ENCODE data around the gene PPM1K. TPM values are rescaled to one million over a fixed set of nuclear protein-coding genes. Genes with fewer than 3 reads are reported as not detected.

Gene PPM1K
- total and polyA plus RNA-seq, 9 of the 15 experiments (the other 6 are each of a cell fraction or from before 2014, with no cell fraction given), result 8.2 to 18.0 (median 10.5) TPM

DNA sequence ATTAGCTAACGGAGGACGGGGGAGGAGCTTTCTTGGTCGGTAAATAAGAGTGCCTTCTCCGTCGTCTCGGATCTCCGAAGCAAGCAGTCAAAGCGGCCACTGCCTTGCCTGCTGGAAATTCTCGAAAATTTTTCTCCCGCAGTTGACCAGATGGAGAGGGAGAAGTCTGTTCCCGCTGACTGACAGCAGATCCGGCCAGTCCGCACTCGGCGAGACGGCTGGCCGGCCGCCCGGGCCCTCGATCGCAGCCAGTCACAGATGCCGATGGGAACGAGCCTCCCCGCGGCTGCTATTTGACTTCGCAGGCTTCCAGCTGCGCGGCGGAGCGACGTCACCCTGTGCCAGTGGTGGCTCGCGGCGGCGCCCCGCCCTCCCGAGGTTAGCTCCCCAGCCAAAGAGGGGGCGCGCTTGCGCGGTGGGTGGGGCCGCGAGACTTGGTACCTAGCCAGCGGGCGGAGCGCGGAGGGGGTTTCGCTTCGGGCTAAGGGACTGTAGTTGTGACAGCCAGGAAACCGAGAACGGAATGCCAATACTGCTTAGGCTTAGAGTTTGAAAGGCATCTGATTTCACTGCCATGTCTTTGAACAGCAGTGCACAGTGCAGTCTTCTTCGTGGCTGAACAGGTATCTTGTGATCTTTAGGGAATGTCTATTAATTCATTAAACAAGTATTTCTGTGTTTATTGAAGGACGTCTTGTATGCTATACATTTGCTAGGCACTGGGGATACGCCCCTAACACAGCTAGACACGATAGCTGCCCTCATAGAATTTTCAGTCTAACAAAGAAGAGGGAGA, at the start of gene PPM1K (continued):
- TF ChIP-seq ZNF239 (CRISPR knock-in tag; IDR thresholded peaks at IDR 0.05) (no peak), ZZZ3 (IDR thresholded peaks at IDR 0.05) (no peak), SRSF3 (IDR thresholded peaks at IDR 0.05; ENCODE audit: insufficient read depth, low read length) (no peak), HDAC8 (tag; IDR thresholded peaks at IDR 0.05) (no peak), ZNF695 (CRISPR knock-in tag; IDR thresholded peaks at IDR 0.05) (no peak), SIX5 (IDR thresholded peaks at IDR 0.05; ENCODE audit: borderline replicate concordance in 1 of 2, insufficient read depth in 1 of 2, low read depth in 1 of 2, low read length in 2 of 2) (no peak), SMC3 (conservative IDR thresholded peaks at IDR 0.05; ENCODE audit: insufficient read depth, low read depth, low read length) (no peak), NCOA6 (IDR thresholded peaks at IDR 0.05) (no peak), ZSCAN32 (CRISPR knock-in tag; IDR thresholded peaks at IDR 0.05) (no peak), MEF2D (tag; conservative IDR thresholded peaks at IDR 0.05; ENCODE audit: low read depth) (no peak), HMG20A (CRISPR knock-in tag; conservative IDR thresholded peaks at IDR 0.05) (no peak), RB1 (IDR thresholded peaks at IDR 0.05; ENCODE audit: low read depth) (0 out of 2 replicates have a peak, but pooled peaks have one; percentile 49), SMARCC2 (IDR thresholded peaks at IDR 0.05; ENCODE audit: low read depth) (no peak), HSF4 (CRISPR knock-in tag; IDR thresholded peaks at IDR 0.05; ENCODE audit: borderline replicate concordance) (no peak), NR1H2 (CRISPR knock-in tag; IDR thresholded peaks at IDR 0.05) (no peak), MAFF (IDR thresholded peaks at IDR 0.05; ENCODE audit: low read length) (no peak), RAD21 (CRISPR knock-in tag; conservative IDR thresholded peaks at IDR 0.05 in 1 of 2, IDR thresholded peaks at IDR 0.05 in 1 of 2) (no peak)
- TF ChIP-seq, protein P1, sequence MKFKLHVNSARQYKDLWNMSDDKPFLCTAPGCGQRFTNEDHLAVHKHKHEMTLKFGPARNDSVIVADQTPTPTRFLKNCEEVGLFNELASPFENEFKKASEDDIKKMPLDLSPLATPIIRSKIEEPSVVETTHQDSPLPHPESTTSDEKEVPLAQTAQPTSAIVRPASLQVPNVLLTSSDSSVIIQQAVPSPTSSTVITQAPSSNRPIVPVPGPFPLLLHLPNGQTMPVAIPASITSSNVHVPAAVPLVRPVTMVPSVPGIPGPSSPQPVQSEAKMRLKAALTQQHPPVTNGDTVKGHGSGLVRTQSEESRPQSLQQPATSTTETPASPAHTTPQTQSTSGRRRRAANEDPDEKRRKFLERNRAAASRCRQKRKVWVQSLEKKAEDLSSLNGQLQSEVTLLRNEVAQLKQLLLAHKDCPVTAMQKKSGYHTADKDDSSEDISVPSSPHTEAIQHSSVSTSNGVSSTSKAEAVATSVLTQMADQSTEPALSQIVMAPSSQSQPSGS (CRISPR knock-in tag; IDR thresholded peaks at IDR 0.05), result no peak
- TF ChIP-seq, protein P2, sequence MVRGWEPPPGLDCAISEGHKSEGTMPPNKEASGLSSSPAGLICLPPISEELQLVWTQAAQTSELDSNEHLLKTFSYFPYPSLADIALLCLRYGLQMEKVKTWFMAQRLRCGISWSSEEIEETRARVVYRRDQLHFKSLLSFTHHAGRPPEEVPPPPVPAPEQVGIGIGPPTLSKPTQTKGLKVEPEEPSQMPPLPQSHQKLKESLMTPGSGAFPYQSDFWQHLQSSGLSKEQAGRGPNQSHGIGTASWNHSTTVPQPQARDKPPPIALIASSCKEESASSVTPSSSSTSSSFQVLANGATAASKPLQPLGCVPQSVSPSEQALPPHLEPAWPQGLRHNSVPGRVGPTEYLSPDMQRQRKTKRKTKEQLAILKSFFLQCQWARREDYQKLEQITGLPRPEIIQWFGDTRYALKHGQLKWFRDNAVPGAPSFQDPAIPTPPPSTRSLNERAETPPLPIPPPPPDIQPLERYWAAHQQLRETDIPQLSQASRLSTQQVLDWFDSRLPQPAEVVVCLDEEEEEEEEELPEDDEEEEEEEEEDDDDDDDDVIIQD (CRISPR knock-in tag; IDR thresholded peaks at IDR 0.05), result no peak
- TF ChIP-seq, protein P3, sequence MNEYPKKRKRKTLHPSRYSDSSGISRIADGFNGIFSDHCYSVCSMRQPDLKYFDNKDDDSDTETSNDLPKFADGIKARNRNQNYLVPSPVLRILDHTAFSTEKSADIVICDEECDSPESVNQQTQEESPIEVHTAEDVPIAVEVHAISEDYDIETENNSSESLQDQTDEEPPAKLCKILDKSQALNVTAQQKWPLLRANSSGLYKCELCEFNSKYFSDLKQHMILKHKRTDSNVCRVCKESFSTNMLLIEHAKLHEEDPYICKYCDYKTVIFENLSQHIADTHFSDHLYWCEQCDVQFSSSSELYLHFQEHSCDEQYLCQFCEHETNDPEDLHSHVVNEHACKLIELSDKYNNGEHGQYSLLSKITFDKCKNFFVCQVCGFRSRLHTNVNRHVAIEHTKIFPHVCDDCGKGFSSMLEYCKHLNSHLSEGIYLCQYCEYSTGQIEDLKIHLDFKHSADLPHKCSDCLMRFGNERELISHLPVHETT (CRISPR knock-in tag; conservative IDR thresholded peaks at IDR 0.05 in 1 of 2, IDR thresholded peaks at IDR 0.05 in 1 of 2), result no peak
- TF ChIP-seq, protein P4, sequence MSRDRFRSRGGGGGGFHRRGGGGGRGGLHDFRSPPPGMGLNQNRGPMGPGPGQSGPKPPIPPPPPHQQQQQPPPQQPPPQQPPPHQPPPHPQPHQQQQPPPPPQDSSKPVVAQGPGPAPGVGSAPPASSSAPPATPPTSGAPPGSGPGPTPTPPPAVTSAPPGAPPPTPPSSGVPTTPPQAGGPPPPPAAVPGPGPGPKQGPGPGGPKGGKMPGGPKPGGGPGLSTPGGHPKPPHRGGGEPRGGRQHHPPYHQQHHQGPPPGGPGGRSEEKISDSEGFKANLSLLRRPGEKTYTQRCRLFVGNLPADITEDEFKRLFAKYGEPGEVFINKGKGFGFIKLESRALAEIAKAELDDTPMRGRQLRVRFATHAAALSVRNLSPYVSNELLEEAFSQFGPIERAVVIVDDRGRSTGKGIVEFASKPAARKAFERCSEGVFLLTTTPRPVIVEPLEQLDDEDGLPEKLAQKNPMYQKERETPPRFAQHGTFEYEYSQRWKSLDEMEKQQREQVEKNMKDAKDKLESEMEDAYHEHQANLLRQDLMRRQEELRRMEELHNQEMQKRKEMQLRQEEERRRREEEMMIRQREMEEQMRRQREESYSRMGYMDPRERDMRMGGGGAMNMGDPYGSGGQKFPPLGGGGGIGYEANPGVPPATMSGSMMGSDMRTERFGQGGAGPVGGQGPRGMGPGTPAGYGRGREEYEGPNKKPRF (IDR thresholded peaks at IDR 0.05; ENCODE audit: low read depth, low read length), result no peak
